DND-41 (cell line): ENCODE data around the gene SPATS2L.

Experiments
- ATAC-seq: fragments of 200-7000 bp; cut with Tn5 transposase; 3 replicates; pipeline ENCODE4 v1.9.1; 2021; ENCODE audit warnings: low read depth; ENCODE audit not compliant: insufficient read depth
- DNase-seq: peaks from one replicate; pipeline ENCODE4 v3.0.0-alpha.2; 2020
- H2AFZ ChIP-seq: 2 replicates; pipeline ENCODE4 v1.6.0; 2012; ENCODE audit warnings: low read depth, low read length
- H3K27ac ChIP-seq: 2 replicates; pipeline ENCODE4 v1.5.1; 2012; ENCODE audit warnings: low read length, inconsistent platforms
- H3K27me3 ChIP-seq: fragments of 200-600 bp; sonication (generic); 2 replicates; pipeline ENCODE4 v1.6.0; 2012; ENCODE audit warnings: low read length, mild to moderate bottlenecking, inconsistent platforms; ENCODE audit not compliant: insufficient read depth, poor library complexity
- H3K36me3 ChIP-seq: 2 replicates; pipeline ENCODE4 v1.5.1; 2012; ENCODE audit warnings: low read length, inconsistent platforms; ENCODE audit not compliant: insufficient read depth
- H3K4me1 ChIP-seq: 2 replicates; pipeline ENCODE4 v1.5.1; 2012; ENCODE audit warnings: mild to moderate bottlenecking, low read length; ENCODE audit not compliant: insufficient read depth
- H3K4me2 ChIP-seq: 2 replicates; pipeline ENCODE4 v1.6.0; 2012; ENCODE audit warnings: mild to moderate bottlenecking, moderate library complexity, low read length, inconsistent platforms; ENCODE audit not compliant: insufficient read depth
- H3K4me3 ChIP-seq, 2 experiments: fragments of 200-600 bp in 1 of 2; shearing (Covaris generic) in 1 of 2; 2 replicates each; pipeline ENCODE4 v1.5.1; 2012 to 2016; ENCODE audit warnings: inconsistent platforms in 2 of 2, low read length in 2 of 2, mild to moderate bottlenecking in 2 of 2, low read depth in 1 of 2, moderate library complexity in 1 of 2
- H3K79me2 ChIP-seq: 2 replicates; pipeline ENCODE4 v1.6.0; 2012; ENCODE audit warnings: low read length, inconsistent platforms; ENCODE audit not compliant: insufficient read depth
- H3K9ac ChIP-seq: 2 replicates; pipeline ENCODE4 v1.6.0; 2012; ENCODE audit warnings: low read depth, mild to moderate bottlenecking, inconsistent platforms, low read length, moderate library complexity
- H3K9me3 ChIP-seq: 2 replicates; pipeline ENCODE4 v1.5.1; 2012; ENCODE audit warnings: low read length, moderate library complexity, mild to moderate bottlenecking, inconsistent platforms; ENCODE audit not compliant: insufficient read depth, severe bottlenecking
- H4K20me1 ChIP-seq: 2 replicates; pipeline ENCODE4 v1.6.0; 2012; ENCODE audit warnings: low read length; ENCODE audit not compliant: insufficient read depth
- EZH2 ChIP-seq: IDR thresholded peaks from 3 replicates; pipeline ENCODE4 v1.6.1; 2012; ENCODE audit warnings: borderline replicate concordance, low read depth, mild to moderate bottlenecking, moderate library complexity, low read length, inconsistent platforms; ENCODE audit not compliant: severe bottlenecking
- TF ChIP-seq, protein P1 (sequence below): IDR thresholded peaks from 2 replicates; pipeline ENCODE4 v1.5.1; 2012; ENCODE audit warnings: borderline replicate concordance, low read length, moderate library complexity, mild to moderate bottlenecking; ENCODE audit not compliant: poor library complexity, severe bottlenecking; ENCODE audit errors: extremely low read depth

Gene SPATS2L

GRCh38 chr2:200399636-200400035, 93.1 kb downstream of the SPATS2L start:
- H3K4me1 ChIP-seq: no peaks in the 10 kb centered on the region
- no peaks in the 10 kb centered on the region for H3K79me2 ChIP-seq
- peaks cover 15% of the 10 kb centered on the region for H3K27me3 ChIP-seq
- no peak for DNase-seq
- H4K20me1 ChIP-seq: no peaks in the 10 kb centered on the region
- H3K9me3 ChIP-seq: no peaks in the 10 kb centered on the region
- no peak overlapping the region for H3K4me2 ChIP-seq
- H3K4me3 ChIP-seq: no peak overlapping the region
- no peak overlapping the region for H3K9ac ChIP-seq
- H3K27ac ChIP-seq: no peak overlapping the region
- no peak for ATAC-seq
- no peaks in the 10 kb centered on the region for H3K36me3 ChIP-seq
- H2AFZ ChIP-seq: no peak overlapping the region
- TF ChIP-seq, protein P1, sequence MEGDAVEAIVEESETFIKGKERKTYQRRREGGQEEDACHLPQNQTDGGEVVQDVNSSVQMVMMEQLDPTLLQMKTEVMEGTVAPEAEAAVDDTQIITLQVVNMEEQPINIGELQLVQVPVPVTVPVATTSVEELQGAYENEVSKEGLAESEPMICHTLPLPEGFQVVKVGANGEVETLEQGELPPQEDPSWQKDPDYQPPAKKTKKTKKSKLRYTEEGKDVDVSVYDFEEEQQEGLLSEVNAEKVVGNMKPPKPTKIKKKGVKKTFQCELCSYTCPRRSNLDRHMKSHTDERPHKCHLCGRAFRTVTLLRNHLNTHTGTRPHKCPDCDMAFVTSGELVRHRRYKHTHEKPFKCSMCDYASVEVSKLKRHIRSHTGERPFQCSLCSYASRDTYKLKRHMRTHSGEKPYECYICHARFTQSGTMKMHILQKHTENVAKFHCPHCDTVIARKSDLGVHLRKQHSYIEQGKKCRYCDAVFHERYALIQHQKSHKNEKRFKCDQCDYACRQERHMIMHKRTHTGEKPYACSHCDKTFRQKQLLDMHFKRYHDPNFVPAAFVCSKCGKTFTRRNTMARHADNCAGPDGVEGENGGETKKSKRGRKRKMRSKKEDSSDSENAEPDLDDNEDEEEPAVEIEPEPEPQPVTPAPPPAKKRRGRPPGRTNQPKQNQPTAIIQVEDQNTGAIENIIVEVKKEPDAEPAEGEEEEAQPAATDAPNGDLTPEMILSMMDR: no peak
- TF ChIP-seq EZH2: no peak

GRCh38 chr2:200403814-200404213, 97.3 kb downstream of the SPATS2L start:
- no peak overlapping the region for H3K4me2 ChIP-seq
- DNase-seq (no peak), ATAC-seq (no peak)
- H3K4me3 ChIP-seq: no peak overlapping the region
- H4K20me1 ChIP-seq: no peaks in the 10 kb centered on the region
- H3K36me3 ChIP-seq: no peaks in the 10 kb centered on the region
- no peaks in the 10 kb centered on the region for H3K79me2 ChIP-seq
- H3K27ac ChIP-seq: no peak overlapping the region
- no peak overlapping the region for H2AFZ ChIP-seq
- no peak overlapping the region for H3K9ac ChIP-seq
- peaks cover 25% of the 10 kb centered on the region for H3K27me3 ChIP-seq
- H3K4me1 ChIP-seq: no peaks in the 10 kb centered on the region
- H3K9me3 ChIP-seq: no peaks in the 10 kb centered on the region
- TF ChIP-seq EZH2: no peak
- TF ChIP-seq, protein P1: no peak

- H3K27me3 ChIP-seq: peaks cover 25% of the 10 kb centered on the region
- H3K4me2 ChIP-seq: no peak overlapping the region
- no peak overlapping the region for H3K4me3 ChIP-seq
- DNase-seq: no peak
- no peaks in the 10 kb centered on the region for H3K9me3 ChIP-seq
- H3K9ac ChIP-seq: no peak overlapping the region
- no peak overlapping the region for H3K27ac ChIP-seq
- no peaks in the 10 kb centered on the region for H3K36me3 ChIP-seq
- no peaks in the 10 kb centered on the region for H4K20me1 ChIP-seq
- no peaks in the 10 kb centered on the region for H3K4me1 ChIP-seq
- no peak for ATAC-seq
- H2AFZ ChIP-seq: no peak overlapping the region
- TF ChIP-seq EZH2: no peak
- TF ChIP-seq, protein P1: no peak
- H3K79me2 ChIP-seq: no peaks in the 10 kb centered on the region
These were observed 98.1 kb downstream of the SPATS2L start for GRCh38 chr2:200404615-200405014.

- no peaks in the 10 kb centered on the region for H3K4me1 ChIP-seq
- no peaks in the 10 kb centered on the region for H3K79me2 ChIP-seq
- no peaks in the 10 kb centered on the region for H3K36me3 ChIP-seq
- no peak overlapping the region for H3K27ac ChIP-seq
- H3K9ac ChIP-seq: no peak overlapping the region
- TF ChIP-seq, protein P1: no peak
- no peak for TF ChIP-seq EZH2
- H3K27me3 ChIP-seq: peaks cover 21% of the 10 kb centered on the region
- DNase-seq: no peak
- H2AFZ ChIP-seq: no peak overlapping the region
- no peak overlapping the region for H3K4me3 ChIP-seq
- H4K20me1 ChIP-seq: no peaks in the 10 kb centered on the region
- ATAC-seq: no peak
- no peak overlapping the region for H3K4me2 ChIP-seq
- H3K9me3 ChIP-seq: no peaks in the 10 kb centered on the region
These were observed 99.3 kb downstream of the SPATS2L start for GRCh38 chr2:200405599-200406298.
